HG03066 (cell line): Measurements from ENCODE around the gene GSTP1.
"Not testable (repeated sequence)": the region's sequence is repeated elsewhere in the genome, so short reads cannot be mapped to it uniquely, and the experiment has no call there.

ENCODE experiments used
- ATAC-seq: cut with Tn5 transposase; IDR thresholded peaks from one replicate; pipeline ENCODE4 v1.9.1; 2021; ENCODE audit warnings: low read depth; ENCODE audit not compliant: unreplicated experiment

The GSTP1 gene

DNA sequence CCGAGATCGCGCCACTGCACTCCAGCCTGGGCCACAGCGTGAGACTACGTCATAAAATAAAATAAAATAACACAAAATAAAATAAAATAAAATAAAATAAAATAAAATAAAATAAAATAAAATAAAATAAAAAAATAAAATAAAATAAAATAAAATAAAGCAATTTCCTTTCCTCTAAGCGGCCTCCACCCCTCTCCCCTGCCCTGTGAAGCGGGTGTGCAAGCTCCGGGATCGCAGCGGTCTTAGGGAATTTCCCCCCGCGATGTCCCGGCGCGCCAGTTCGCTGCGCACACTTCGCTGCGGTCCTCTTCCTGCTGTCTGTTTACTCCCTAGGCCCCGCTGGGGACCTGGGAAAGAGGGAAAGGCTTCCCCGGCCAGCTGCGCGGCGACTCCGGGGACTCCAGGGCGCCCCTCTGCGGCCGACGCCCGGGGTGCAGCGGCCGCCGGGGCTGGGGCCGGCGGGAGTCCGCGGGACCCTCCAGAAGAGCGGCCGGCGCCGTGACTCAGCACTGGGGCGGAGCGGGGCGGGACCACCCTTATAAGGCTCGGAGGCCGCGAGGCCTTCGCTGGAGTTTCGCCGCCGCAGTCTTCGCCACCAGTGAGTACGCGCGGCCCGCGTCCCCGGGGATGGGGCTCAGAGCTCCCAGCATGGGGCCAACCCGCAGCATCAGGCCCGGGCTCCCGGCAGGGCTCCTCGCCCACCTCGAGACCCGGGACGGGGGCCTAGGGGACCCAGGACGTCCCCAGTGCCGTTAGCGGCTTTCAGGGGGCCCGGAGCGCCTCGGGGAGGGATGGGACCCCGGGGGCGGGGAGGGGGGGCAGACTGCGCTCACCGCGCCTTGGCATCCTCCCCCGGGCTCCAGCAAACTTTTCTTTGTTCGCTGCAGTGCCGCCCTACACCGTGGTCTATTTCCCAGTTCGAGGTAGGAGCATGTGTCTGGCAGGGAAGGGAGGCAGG is at the start of gene GSTP1:
Gene GSTP1 (plus strand): TSS at position 566 of the 958 bp plus-strand sequence. CDS start 32 bp downstream, at position 598.
- peak; percentile 63 for ATAC-seq

DNA sequence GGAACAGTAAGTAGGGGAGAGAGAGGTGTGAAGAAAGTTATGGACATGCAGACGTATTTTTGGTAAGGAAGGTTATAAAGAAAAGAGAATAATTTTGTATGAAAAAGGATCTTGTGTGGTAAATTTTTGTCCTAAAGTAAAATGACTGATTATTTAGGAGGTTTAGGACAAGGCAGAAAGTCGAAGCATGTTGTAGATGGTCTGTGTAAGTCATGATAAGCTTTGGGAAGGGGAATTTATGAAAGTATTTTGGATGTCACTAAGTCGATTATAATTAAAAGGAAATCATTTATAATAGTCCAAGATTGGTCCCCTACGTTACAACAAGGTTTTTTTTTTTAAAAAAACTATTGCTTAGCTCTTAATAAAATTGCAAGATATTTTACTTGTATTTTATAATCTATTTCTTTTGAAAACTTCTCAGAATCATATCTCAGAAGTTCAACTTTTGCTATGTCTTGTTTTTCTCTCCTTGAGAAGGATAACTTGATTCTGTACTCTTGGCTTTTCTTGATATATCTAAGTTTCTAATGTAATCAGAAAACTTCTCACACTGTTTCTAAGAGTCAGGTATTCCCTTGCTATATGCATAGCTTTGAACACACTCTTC is 49.4 kb upstream of the GSTP1 start:
- no peak for ATAC-seq

DNA sequence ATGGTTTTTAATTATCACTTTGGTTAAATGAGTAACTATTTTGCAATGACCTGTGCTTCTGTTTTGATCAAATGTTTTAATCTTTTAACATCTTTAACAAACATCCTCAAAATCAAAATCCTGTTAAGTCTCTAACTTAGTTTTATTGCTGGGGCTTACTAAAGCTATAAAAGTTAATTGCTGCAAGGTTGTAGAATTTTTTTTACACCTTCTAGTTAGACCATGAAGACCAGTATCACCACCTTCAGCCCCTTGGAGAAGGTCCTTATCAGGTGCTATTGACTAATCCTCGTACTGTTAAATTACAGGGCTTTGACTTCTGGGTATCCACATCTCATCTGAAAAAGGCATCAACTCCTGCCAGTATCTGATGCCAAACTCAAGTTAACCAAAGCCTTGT is 48.1 kb upstream of the GSTP1 start:
- no peak for ATAC-seq

DNA sequence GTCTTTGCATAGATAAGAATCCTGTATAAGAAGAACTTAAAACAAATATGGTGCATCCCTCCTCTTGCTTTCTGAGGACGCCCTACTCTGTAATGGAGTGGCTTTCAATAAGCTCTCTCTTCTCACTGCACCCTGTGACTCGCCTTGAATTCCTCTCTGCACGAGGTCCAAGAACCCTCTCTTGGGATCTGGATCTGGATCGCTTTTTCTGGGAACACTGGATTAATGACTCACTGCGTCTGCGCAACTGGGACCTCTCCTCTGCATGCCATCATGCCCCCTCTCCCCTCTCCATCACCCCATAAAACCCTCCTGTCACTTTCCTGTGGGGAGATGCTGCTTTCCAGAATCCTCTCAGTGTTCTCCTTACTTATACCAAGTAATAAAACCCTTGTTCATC is 45.3 kb upstream of the GSTP1 start:
- ATAC-seq, result no peak

DNA sequence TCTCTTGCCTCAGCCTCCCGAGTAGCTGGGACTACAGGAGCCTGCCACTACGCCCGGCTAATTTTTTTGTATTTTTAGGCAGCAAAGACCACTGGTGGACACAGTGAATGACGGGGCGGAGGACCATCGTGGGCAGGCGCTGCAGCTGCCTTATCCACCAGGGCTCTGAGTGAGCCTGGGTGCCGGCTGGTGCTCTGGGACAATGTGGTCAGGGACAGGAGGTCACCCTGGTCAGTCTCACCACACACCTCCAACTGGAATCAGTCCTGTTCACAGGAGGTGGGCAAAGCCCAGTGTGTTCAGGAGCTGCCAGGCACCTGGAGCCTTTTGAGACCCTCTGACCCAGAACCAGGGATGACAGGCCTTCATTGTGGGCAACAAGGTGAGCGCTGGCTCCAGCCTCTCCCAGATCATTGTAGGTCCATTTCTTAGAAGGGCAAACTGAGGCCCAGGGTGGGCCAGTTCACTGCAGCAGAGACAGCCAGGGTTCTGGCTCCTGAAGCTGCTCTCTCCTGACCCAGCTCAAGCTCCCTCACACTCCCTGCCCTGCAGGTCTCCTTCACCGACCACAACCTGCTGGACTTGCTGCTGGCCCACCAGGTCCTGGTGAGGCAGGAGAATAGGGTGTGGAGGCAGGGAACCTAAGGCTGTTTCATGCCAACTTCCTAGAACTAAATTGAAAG is 44.6 kb upstream of the GSTP1 start:
- no peak for ATAC-seq

DNA sequence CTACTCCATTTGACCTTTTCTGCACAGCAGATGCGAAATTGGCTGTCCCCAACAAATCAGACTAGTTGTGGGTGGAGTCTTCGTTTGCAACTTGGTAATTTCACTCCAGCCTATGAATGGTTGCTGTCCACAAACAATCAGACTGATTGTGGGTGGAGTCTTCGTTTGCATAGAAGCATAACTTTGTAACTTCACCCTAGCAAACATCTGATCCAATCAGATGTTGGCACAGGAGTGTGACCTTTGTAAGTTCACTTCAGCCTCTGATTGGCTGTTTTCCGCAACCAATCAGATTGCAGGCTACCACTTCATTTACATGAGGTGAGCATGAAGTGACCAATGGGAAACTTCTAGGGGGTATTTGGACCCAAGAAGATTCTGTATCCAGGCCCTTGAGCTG is 44.1 kb upstream of the GSTP1 start:
- no peak for ATAC-seq

DNA sequence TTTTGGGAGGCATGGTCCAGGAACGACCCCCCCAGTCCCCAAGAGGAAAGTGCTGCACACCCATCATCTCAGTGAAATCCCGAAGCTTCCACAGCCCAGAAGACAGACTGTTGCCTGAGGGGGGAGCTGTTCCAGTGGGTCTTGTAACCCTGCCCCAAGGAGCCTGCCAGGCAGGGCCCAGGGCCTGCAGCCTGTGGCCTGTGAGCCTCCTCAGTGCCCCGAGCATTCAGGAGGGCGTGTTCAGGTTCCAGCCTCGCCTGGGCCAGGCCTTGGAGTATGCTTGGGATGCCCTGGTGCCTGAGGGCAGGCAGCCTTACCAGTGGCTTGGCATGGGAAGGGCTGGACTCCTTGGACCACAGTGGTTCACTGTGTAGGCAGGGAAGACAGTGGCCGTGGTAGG is 42.4 kb upstream of the GSTP1 start:
- ATAC-seq, result no peak

DNA sequence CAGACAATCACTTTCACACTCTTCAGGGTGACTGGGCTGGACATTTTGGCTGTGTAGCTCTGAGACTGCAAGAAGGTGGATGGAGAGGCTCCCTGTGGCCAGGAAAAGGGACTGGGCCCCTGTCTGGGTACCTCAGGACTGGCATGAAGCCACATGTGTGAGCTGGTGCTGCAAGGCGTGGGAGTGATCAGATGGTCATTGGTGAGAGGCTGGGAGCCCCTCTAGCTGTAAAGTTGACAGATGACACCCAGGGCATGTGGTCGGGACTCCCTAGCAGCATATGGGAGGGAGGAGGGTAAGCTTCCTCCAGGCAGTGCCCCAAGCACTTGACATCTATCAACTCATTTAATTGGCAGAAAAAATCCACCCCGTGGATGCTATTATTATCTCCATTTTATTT is 41.4 kb upstream of the GSTP1 start:
- ATAC-seq, result no peak

DNA sequence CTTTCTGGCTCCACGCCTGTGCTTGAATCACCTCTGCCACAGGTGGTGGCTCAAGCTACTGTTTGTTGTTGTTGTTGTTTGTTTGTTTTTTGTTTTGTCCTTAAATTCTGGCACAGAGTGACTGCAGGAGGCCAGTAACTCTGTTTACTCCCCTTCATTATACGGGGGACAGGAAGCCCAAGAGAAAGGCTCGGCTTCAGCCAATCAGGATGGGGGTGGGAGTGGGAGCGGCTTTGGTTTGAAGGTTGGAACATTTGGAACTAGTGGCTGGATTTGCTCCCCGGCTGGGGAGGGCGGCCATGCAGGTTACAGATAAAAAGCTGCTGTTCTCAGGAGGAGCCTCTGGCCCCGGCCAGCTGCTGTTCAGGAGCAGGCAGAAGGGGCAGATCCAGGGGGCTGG is 40.6 kb upstream of the GSTP1 start:
- ATAC-seq, result no peak

DNA sequence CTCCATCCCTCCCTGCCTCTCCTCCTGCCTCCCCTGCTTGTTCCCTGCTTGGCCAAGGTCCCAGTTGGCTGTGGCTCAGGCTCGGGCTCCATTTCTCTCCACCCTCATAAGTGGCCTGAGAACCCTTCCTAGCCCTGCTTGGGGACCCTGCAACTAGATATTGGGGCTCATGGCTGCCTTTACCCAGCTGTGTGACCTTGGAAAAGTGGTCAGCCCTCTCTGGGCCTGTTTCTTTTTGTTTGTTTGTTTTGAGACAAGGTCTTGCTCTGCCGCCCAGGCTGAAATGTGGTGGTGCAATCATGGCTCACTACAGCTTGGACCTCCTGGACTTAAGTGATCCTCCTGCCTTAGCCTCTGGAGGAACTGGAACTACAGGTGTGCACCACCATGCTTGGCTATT is 40.0 kb upstream of the GSTP1 start:
- no peak for ATAC-seq

DNA sequence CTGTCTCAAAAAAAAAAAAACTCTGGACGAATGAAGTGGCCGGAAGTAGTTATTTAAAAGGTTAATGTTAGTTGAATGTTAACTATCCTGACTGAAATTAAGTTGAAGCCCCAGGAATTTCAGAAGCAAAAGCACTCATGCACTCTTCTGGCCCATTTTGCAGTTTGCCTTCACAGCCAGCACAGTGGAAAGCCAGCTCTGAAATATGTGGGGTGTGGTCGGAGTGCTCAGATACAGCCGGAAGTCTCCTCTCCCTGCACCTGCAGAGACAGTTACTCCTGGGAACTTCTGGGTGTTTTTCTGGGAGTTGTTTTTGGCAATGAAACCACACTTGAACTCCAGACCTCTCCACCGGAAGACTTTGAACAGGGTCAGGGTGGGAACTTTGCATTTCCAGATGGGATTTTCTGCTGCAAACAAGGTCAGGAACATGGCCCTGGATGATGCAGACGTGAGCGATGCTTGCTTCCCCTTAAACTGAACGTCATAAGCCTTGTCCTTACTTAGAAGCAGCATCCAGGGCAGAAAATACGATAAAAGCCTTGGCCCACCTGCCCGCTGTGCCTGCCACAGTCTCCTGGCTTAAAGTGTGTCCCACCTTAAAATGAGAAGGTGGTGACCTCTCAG is 38.9 kb upstream of the GSTP1 start:
- no peak for ATAC-seq

DNA sequence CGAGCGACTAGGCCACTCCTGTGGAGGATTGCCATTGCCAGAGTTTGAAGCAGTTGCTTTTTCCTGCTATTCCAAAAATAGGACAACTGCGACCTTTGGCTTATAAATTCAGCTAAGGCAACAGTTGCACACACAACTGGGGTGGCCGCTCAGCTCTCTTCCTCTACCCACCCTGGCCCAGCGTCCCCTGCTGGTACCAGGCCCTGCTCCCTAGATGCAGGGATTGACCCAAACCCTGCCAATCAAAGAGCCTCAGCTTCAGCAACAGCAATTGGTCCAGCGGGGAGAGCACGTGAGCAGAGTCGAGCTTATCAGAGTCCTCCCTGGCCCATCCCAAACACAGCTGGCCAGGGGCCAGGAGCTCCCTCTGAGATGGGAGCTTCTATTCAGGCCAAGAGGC is 38.3 kb upstream of the GSTP1 start:
- no peak for ATAC-seq

DNA sequence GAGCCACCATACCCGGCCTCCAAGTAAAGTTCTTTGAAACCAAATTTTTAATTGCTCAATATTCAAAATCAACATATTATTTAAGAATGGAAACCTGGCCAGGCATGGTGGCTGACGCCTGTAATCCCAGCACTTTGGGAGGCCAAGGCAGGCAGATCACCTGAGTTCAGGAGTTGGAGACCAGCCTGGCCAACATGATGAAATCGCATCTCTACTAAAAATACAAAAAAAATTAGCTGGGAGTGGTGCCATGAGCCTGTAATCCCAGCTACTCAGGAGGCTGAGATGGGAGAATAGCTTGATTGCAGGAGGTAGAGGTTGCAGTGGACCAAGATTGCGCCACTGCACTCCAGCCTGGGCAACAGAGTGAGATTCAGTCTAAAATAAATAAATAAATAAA is 35.5 kb upstream of the GSTP1 start:
- not testable (repeated sequence) for ATAC-seq

DNA sequence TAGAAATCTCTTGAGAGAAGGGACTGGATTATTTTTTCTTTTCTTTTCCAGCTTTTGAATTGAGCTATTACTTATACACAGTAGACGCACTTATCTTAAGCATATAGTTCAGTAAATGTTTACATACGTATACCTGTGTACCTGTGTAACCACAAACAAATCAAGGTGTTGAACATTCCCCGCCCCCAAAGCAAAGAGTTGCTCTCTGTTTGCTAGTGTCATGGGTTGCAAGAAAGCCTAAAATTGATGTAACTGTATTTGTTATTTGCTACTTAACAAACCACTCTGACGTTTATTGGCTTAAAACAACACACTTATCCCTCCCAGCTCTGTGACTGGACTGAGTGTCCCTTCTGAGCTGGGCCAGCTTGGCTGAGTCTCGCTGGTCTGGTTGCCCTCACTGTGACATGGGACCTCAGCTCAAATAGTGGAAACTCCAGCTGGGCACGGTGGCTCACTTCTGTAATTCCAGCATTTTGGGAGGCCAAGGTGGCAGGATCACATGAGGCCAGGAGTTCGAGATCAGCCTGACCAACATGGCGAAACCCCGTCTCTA is 35.0 kb upstream of the GSTP1 start:
- no peak for ATAC-seq

DNA sequence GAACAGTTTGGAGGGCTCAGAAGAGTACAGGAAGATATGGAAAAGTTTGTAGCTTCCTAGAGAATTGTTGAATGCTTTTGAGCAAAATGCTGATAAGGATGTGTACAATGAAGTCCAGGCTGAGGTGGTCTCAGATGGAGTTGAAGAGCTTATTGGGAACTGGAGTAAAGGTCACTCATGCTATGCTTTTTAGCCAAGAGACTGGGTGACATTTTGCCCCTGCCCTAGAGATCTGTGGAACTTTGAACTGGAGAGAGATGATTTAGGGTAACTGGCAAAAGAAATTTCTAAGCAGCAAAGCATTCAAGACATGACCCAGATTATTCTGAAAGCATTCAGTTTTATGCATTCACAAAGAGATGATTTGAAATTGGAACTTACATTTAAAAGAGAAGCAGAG is 32.5 kb upstream of the GSTP1 start:
- no peak for ATAC-seq

DNA sequence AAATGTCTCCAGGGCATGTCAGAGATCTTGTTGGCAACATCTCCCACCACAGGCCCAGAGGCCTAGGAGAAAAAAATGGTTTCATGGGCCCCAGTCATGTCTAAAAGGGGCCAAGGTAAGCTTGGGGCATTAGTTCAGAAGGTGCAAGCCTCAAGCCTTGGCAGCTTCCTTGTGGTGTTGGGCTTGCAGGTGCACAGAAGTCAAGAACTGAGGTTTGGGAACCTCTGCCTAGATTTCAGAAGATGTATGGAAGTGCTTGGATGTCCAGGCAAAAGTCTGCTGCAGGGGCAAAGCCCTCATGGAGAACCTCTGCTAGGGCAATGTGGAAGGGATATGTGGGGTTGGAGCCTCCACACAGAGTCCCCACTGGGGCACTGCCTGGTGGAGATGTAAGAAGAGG is 31.9 kb upstream of the GSTP1 start:
- ATAC-seq, result not testable (repeated sequence)

DNA sequence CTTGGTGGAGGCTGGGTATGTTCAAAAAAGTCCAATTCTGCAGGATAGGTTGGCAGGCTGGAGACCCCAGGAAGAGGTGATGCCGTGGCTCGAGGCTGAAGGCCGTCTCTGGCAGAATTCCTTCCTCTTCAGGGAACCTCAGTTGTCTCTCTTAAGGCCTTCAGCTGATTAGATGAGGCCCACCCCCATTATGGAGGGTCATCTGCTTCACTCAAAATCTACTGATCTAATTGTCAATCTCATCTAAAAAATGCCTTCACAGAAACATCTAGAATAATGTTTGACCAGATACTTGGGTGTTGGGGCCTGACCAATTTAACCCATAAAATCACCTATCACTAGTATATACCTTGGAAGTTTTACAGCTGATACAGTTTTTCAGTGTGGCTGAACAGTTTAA is 27.4 kb upstream of the GSTP1 start:
- ATAC-seq, result no peak

DNA sequence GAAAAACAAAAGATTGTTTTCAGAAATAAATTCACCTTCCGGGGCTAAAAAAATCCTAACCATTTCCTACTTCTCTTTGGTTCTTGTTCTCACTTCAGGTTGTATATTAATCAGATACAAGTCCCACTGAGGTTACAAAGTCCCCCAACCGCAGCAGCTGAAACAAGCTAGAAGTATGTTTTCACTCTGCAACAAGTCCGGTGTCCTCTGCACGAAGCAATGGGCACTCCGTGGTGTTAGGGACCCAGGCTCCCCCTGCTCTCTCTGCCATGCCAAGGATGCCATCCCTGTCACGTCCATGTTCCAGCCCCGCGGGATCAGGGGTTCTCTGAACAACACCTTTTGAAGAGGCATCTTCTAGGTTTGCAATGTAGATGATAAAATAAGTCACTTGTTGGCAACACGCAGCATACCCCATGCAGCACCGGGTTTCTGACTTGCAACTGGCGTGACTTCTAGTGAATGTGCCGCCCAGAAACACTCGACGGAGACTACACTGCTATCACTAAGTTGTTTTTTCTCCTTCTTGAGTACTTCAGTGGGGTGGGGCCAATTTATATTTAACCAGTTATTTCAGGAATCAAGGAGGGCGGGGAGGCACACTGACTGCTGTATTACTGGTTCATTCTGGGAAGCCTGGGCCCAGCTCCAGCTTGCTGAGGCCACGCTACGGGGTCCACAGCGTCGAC is 25.4 kb upstream of the GSTP1 start:
- ATAC-seq, result peak; percentile 52

DNA sequence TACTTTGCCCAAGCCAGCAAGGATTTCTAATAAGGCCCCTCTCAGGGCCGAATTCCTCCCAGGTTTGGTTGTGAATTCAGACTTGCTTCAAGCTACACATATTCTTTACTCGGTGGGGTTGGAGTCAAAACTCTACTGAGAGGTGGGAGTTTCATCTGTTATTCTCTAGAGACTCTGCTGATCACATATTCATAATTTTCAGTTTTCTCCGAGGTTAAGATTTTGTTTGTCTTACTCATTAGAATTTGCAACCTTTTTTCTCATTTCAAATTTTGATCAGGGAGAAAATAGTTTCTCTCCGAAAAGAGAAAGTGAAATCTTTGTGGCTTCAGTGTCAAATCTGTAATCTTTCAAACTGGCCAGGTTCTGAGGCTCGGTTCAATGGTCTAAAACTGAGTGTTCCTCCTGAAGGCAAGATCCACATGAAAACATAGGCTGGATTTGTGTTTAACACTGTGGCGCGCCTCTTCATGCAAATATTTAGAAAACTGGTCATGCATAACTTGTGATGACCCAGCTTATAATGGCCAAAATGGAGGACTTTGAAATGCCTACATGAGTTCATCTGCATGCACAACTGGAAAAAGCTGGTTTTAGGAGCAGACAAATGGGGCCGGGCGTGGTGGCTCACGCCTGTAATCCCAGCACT is 21.5 kb upstream of the GSTP1 start:
- no peak for ATAC-seq
